ENCODE results near the gene PTBP2.

PTBP2 gene

DNA sequence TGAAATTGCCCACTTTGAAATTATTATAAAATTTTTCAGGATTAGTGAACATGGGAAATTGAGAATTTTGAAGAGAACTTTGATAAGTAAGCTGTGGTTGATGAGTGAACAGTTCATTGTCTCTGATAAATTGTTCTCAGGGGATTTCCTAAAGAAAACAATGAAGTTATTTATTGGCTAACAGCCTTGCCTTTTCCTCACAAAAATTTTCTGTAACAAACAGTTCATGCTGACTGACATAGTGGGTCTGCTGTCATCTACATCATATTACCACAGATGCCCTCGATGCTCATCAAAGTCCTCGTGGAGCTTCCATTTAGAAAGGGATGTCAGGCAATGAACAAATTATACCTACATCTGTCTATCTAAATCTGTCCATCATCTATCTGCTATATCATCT lies 113.4 kb downstream of the PTBP2 start:
- no peak for FAIRE-seq

DNA sequence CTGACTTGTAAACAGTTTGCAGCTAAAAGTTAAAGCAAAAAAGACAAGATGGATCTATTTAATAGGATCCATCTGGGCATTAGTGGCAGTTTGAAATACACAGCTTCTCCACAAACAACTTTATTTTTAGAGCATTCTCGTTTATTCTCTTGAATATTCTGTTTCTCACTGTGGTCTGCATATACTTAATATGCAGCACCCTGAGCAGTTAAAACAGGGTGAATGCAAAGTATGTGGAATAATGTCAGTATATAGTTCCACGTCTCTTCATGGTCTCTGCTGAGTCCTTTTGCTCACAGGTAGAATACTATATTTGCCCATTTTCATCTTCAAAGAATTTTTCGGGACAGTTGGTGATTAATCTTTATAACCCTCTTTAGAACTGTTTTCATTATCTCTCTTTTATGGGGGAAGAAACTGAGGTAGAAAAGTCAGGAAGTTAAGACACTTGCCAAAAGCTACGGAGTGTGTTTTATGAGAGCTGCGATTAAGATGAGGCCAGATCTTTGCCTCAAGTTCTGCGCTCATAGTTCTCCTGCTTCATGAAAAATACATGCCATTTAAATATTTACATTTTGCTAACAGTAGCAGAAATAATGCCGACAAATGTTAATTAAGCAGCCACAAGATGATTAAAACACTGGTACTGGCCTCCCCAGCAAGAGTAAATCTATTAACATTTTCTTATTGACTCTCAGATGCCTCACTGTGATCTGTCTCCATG lies 115.6 kb downstream of the PTBP2 start:
- no peak for FAIRE-seq

DNA sequence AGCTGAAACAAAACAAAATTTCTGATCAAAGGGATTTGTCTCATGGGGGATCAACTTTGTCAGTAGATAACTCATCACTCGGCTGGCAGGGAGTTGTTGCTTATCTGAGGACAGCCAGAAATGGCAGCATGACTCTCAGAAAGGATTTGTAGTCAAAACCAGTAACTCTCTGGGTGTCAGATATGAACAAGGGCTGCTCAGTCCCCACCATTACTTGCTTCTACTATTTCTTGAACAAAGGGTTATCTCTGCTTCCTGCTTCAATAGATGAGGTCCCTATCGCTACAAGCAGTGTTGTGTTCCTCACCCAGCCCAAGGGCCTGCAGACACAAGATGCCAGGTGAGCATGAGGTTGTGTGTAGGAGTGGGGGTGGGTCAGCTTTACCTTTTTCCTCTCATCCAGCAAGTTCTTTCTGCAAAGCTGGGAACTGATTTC lies 116.2 kb downstream of the PTBP2 start:
- no peak for FAIRE-seq

DNA sequence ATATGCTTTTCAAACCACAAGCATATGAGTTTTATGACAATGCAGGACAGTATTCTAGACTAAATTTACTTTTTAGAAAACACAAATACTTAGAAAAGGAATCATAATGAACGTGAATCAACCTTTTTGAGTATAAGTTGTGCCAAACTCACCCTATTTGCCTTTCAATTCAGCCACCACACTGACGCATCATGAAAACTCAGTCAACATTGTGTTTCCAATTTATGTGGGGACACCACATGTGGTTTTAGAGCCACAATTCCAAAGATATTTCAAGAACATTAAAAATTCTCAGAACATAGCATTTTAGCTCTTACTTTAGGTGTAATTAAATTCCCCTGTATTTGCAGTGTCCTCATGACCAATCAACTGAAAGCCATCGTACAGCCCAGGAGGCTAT lies 118.8 kb downstream of the PTBP2 start:
- FAIRE-seq, result no peak

GRCh38 chr1:96842215-96842614 lies 120.6 kb downstream of the PTBP2 start:
- no peak for FAIRE-seq

GRCh38 chr1:96843196-96843595 lies 121.6 kb downstream of the PTBP2 start:
- FAIRE-seq, result no peak

DNA sequence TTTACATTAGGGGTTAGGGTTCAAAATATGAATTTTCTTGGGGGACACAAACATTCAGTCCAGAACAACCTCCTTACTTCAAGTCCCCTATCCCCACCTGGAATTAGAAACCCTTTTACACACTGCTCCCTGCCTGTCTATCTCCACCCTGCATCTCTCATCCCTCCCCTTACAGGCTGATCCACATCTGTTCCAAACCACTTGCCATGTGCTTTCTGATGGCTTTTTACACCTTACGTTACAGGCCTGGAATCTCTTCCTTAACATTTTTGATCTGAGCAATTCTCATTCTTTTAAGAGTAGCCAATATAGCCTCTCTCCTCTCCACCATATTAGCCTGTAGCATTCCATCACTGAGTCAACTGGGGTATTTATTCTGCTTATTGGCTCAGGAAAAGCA lies 122.0 kb downstream of the PTBP2 start:
- FAIRE-seq, result no peak

DNA sequence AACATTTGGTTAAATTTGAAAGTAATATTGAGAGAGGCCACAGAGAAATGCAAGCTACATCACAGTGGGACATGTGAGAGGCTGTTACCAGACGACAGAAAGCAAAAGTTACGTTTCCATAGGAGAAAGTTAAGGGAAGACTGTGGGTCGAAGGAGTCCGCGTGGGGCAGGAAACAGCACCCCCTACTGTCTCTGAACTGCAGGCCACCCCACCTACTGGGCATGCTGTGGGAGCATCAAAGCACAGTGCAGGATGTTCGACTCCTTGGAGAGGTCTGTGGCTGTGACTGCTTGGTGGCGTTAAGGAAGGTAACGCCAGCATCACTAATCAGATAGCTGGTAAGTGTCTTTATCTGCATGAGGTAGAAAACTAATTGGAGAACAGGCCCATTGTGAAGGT lies 123.9 kb downstream of the PTBP2 start:
- FAIRE-seq, result no peak

- FAIRE-seq, result no peak
Observed at GRCh38 chr1:96861836-96862235, 140.3 kb downstream of the PTBP2 start.

DNA sequence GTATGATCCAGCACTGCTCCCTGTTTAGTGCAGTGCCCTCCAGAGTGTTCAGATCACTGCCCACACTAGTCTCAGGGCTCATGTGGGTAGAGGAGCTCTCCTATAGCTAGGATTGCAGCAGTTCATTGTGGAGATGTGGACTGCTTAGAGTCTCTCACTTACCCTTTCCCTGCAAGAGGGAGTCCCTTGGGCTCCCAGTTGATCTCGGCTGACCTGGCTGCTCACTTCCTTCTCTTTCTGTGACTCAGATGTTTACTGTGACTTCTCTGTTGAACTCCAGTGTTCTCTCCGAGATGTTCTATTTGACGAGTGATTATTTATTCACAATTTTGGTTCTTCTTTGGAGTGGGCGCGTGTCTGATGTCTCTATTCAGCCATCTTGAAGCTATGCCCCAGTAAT lies 141.9 kb downstream of the PTBP2 start:
- FAIRE-seq, result no peak

Data from islet of Langerhans (tissue), 1 donor.